ENCODE measurements around the gene DVL2.

DNA sequence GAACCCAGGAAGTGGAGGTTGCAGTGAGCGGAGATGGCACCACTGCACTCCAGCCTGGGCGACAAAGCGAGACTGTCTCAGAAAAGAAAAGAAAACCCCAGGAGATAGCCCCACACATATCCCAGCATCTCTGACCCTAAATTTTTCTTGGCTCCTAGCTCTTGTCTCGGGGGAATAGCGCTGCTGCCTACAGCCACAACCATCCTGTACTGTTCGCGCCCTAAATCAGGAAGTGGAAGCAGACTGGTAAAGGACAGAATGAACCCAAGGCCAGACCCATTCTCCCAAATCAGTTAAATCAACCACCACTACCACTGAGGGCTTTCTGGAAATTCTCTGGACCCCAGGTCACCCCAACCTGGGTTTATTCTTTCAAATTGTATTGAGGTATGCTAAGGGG lies 15.5 kb upstream of the DVL2 start:
- TF ChIP-seq, protein P1, sequence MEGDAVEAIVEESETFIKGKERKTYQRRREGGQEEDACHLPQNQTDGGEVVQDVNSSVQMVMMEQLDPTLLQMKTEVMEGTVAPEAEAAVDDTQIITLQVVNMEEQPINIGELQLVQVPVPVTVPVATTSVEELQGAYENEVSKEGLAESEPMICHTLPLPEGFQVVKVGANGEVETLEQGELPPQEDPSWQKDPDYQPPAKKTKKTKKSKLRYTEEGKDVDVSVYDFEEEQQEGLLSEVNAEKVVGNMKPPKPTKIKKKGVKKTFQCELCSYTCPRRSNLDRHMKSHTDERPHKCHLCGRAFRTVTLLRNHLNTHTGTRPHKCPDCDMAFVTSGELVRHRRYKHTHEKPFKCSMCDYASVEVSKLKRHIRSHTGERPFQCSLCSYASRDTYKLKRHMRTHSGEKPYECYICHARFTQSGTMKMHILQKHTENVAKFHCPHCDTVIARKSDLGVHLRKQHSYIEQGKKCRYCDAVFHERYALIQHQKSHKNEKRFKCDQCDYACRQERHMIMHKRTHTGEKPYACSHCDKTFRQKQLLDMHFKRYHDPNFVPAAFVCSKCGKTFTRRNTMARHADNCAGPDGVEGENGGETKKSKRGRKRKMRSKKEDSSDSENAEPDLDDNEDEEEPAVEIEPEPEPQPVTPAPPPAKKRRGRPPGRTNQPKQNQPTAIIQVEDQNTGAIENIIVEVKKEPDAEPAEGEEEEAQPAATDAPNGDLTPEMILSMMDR (IDR thresholded peaks at IDR 0.05) = no peak
- no peak for TF ChIP-seq POLR2AphosphoS5 (IDR thresholded peaks at IDR 0.05)
- no peak for TF ChIP-seq POLR2A (IDR thresholded peaks at IDR 0.05)

Measured in suprapubic skin (tissue), 4 donors.